Measurements from ENCODE around the gene UGGT1. TPM values are rescaled to one million over a fixed set of nuclear protein-coding genes. Genes with fewer than 3 reads are reported as not detected.

UGGT1 gene
- polyA plus RNA-seq, 1 donor (not counting 4 experiments of a cell fraction or from before 2014, with no cell fraction given) = 26.7 TPM

GRCh38 chr2:128153786-128154185, 62.8 kb downstream of the UGGT1 start:
- Histone ChIP-seq H4K20me1 (ENCODE audit: control insufficient read depth, extremely low read depth, insufficient read depth, low read length) (no peaks in the 10 kb centered on the region), H3K27ac (ENCODE audit: control insufficient read depth, insufficient read depth, low read length) (no peak overlapping the region), H3K9ac (ENCODE audit: control insufficient read depth, extremely low read depth, insufficient read depth, low read length) (no peak overlapping the region), H3K36me3 (ENCODE audit: control insufficient read depth in 2 of 2, extremely low read depth in 1 of 2, insufficient read depth in 2 of 2, low read length in 2 of 2) (peaks cover 12 to 14% of the 10 kb centered on the region in 2 experiments), H3K9me3 (ENCODE audit: control insufficient read depth, low read depth, low read length) (no peaks in the 10 kb centered on the region), H3K27me3 (ENCODE audit: control insufficient read depth, extremely low read depth, insufficient read depth, low read length) (no peaks in the 10 kb centered on the region), H3K79me2 (ENCODE audit: control insufficient read depth, insufficient read depth, low read length) (no peaks in the 10 kb centered on the region), H2AFZ (ENCODE audit: control insufficient read depth, low read length) (no peak overlapping the region), H3K4me3 (ENCODE audit: control insufficient read depth in 2 of 3, extremely low read depth in 1 of 3, insufficient read depth in 2 of 3, low read depth in 1 of 3, low read length in 3 of 3) (no peak overlapping the region), H3K9me1 (ENCODE audit: control insufficient read depth, extremely low read depth, insufficient read depth, low read length) (no peaks in the 10 kb centered on the region), H3K4me2 (ENCODE audit: control insufficient read depth, extremely low read depth, insufficient read depth, low read depth, low read length) (no peak overlapping the region), H3K4me1 (ENCODE audit: control insufficient read depth, extremely low read depth, insufficient read depth, low read length) (no peaks in the 10 kb centered on the region)
- dilution Hi-C loops (cut with MboI; ENCODE audit: extremely low pct_ligation_motif_present, low sequenced_read_pairs) = no loop called here
- FAIRE-seq = no peak
- TF ChIP-seq EZH2 (IDR thresholded peaks at IDR 0.05; ENCODE audit: low read length) = no peak
- TF ChIP-seq CTCF (optimal IDR thresholded peaks at IDR 0.05 in 1 of 3, IDR thresholded peaks at IDR 0.05 in 1 of 3, conservative IDR thresholded peaks at IDR 0.05 in 1 of 3; ENCODE audit: extremely low read depth in 1 of 3, insufficient read depth in 2 of 3, low read length in 3 of 3) = no peak
- no peak for DNase-seq (ENCODE audit: low read depth, low spot score)

- Histone ChIP-seq H4K20me1 (ENCODE audit: control insufficient read depth, extremely low read depth, insufficient read depth, low read length) (no peaks in the 10 kb centered on the region), H3K9ac (ENCODE audit: control insufficient read depth, extremely low read depth, insufficient read depth, low read length) (no peak overlapping the region)
These were observed 63.2 kb downstream of the UGGT1 start for GRCh38 chr2:128154225-128154624.

More at GRCh38 chr2:128154225-128154624, 63.2 kb downstream of the UGGT1 start:
- FAIRE-seq (no peak), DNase-seq (ENCODE audit: low read depth, low spot score) (no peak)
- no peak overlapping the region for H2AFZ ChIP-seq (ENCODE audit: control insufficient read depth, low read length)
- TF ChIP-seq CTCF (optimal IDR thresholded peaks at IDR 0.05 in 1 of 3, IDR thresholded peaks at IDR 0.05 in 1 of 3, conservative IDR thresholded peaks at IDR 0.05 in 1 of 3; ENCODE audit: extremely low read depth in 1 of 3, insufficient read depth in 2 of 3, low read length in 3 of 3) = no peak
- TF ChIP-seq EZH2 (IDR thresholded peaks at IDR 0.05; ENCODE audit: low read length) = no peak
- peaks cover 12 to 14% of the 10 kb centered on the region in 2 experiments for H3K36me3 ChIP-seq (ENCODE audit: control insufficient read depth in 2 of 2, extremely low read depth in 1 of 2, insufficient read depth in 2 of 2, low read length in 2 of 2)
- H3K9me1 ChIP-seq (ENCODE audit: control insufficient read depth, extremely low read depth, insufficient read depth, low read length) = no peaks in the 10 kb centered on the region
- no peak overlapping the region for H3K4me3 ChIP-seq (ENCODE audit: control insufficient read depth in 2 of 3, extremely low read depth in 1 of 3, insufficient read depth in 2 of 3, low read depth in 1 of 3, low read length in 3 of 3)
- H3K27ac ChIP-seq (ENCODE audit: control insufficient read depth, insufficient read depth, low read length) = no peak overlapping the region
- H3K4me1 ChIP-seq (ENCODE audit: control insufficient read depth, extremely low read depth, insufficient read depth, low read length) = no peaks in the 10 kb centered on the region
- H3K9me3 ChIP-seq (ENCODE audit: control insufficient read depth, low read depth, low read length) = no peaks in the 10 kb centered on the region
- H3K79me2 ChIP-seq (ENCODE audit: control insufficient read depth, insufficient read depth, low read length) = no peaks in the 10 kb centered on the region
- no peaks in the 10 kb centered on the region for H3K27me3 ChIP-seq (ENCODE audit: control insufficient read depth, extremely low read depth, insufficient read depth, low read length)
- dilution Hi-C loops (cut with MboI; ENCODE audit: extremely low pct_ligation_motif_present, low sequenced_read_pairs) = no loop called here
- H3K4me2 ChIP-seq (ENCODE audit: control insufficient read depth, extremely low read depth, insufficient read depth, low read depth, low read length) = no peak overlapping the region

Data from keratinocyte (primary cell).